CD4-positive, alpha-beta T cell treated with Interleukin-4 for 4 hours (primary cell): Measurements from ENCODE around the gene IFT22.
"Not testable (repeated sequence)": the region's sequence is repeated elsewhere in the genome, so short reads cannot be mapped to it uniquely, and the experiment has no call there.

ENCODE experiments used
- DNase-seq: peaks from one replicate; pipeline ENCODE4 v3.0.0-alpha.2; 2020

Gene IFT22

DNA sequence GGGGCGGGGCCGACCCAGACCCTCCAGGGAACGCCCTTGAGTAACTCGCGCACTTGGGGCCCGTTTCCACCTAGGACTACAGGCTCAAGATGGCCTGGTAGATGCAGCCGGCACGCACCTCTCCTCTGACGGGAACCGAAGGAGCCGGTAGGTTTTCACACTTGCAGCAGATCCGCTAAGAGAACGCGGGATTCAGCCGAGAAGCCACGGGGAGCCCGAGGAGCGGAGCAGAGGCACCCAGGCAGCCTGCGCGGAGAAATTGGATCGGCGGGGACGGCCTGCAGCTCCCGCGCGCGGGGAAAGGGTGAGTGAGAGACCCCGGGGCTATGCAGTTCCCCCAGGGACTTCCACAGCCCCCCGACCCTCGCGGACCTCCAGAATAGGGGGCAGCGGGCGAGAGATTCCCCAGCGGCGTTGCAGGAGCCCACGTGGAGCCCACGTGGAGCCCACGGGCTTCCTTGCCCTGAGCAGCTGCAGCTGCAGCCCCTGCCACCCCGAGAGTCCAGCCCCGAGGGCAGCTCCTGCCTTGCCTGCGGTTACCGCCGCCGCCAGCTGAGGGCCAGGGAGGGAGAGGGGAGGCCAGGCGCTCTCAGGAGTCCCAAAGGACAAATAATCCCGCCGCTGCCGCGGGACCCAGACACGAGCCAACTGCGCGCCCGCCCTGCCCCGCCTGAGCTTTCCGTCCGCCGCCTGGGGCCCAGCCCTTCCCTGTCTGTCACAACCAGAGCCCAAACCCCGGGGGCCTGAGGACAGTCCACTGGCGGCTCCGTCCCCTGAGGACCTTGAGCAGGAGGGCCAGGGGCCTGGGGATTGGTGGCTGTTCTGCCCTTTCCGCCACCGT is 13.1 kb downstream of the IFT22 start:
- DNase-seq: no peak

DNA sequence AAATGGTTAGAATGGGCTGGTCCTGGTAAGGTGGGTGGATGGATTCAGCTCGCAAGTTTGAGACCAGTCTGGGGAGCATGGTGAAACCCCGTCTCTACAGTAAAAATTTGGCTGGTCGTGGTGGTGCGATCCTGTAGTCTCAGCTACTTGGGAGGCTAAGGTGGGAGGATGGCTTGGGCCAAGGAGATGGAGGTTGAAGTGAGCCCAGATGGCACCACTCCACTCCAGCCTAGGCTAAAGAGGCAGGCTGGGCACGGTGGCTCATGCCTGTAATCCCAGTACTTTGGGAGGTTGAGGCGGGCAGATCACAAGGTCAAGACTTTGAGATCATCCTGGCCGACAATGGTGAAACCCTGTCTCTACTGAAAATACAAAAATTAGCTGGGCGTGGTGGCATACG is 15.3 kb downstream of the IFT22 start:
- DNase-seq: no peak

DNA sequence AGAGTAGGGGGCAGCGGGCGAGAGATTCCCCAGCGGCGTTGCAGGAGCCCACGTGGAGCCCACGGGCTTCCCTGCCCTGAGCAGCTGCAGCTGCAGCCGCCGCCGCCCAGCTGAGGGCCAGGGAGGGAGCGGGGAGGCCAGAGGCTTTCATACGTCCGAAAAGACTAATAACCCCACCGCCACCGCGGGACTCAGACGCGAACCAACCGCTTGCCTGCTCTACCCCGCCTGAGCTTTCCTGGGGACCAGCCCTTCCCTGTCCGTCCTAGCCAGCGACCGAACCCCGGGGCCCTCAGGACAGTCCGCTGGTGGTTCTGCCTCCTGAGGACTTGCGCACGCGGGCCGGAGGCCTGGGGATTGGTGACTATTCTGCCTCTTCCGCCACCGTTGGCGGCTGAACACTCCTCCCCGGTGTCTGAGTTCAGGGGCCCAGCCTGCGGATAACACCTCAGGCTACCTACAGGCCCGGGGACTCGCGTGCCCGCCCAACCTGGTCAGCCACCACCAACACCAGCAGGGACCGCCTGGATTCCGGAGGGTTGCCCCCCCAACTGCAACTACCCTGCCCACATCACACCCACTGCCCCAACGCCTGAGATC is 18.4 kb downstream of the IFT22 start:
- no peak for DNase-seq

DNA sequence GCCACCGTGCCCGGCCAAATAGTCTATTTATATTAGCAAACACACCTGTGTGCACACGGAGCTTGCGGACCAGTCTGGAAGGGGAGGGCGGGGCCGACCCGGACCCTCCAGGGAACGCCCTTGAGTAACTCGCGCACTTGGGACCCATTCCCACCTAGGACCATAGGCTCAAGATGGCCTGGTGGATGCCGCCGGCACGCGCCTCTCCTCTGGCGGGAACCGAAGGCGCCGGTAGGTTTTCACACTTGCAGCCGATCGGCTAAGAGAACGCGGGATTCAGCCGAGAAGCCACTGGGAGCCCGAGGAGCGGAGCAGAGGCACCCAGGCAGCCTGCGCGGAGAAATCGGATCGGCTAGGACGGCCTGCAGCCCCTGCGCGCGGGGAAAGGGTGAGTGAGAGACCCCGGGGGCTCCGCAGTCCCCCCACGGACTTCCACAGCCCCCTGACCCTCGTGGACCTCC is 18.9 kb downstream of the IFT22 start:
- DNase-seq: no peak

DNA sequence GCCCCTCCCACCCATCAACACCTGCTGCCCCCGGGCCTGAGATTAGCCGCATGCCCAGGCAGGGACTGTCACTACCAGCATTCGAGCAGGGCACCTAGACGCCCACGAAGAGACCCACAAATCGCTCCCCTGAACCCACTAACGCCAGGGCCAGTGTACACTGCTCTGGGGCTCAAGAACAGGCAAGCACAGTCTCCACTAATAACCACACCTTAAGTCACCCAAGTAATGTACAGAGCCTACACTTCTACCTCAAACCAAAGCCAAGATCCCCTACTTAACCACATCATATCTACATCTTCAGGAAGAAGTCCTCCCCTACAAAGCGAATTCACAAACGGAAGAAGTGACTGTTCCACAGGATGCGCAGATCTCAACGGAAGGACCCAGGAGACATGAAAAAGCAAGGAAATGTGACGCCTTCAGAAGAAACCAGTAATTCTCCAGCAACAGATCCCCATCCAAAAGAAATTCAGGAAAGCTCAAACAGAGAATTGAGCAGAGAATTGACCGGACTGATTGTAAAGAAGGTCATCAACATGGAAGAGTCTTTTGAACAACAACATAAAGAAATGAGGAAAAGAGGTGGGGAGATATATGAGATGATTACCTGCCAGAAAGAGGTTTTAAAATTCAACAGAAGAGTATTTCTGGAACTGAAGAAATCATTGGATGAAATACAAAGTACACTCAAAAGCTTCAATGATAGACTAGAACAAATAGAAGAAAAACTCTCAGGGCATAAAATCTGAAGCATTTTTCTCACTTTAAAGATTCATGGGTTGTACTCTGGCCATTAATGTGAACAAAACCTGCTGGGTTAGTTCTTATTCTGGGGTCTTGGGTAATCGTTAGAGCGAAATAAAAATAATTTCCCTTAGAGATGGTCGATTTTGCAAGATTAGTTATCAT is 20.9 kb downstream of the IFT22 start:
- DNase-seq: no peak

DNA sequence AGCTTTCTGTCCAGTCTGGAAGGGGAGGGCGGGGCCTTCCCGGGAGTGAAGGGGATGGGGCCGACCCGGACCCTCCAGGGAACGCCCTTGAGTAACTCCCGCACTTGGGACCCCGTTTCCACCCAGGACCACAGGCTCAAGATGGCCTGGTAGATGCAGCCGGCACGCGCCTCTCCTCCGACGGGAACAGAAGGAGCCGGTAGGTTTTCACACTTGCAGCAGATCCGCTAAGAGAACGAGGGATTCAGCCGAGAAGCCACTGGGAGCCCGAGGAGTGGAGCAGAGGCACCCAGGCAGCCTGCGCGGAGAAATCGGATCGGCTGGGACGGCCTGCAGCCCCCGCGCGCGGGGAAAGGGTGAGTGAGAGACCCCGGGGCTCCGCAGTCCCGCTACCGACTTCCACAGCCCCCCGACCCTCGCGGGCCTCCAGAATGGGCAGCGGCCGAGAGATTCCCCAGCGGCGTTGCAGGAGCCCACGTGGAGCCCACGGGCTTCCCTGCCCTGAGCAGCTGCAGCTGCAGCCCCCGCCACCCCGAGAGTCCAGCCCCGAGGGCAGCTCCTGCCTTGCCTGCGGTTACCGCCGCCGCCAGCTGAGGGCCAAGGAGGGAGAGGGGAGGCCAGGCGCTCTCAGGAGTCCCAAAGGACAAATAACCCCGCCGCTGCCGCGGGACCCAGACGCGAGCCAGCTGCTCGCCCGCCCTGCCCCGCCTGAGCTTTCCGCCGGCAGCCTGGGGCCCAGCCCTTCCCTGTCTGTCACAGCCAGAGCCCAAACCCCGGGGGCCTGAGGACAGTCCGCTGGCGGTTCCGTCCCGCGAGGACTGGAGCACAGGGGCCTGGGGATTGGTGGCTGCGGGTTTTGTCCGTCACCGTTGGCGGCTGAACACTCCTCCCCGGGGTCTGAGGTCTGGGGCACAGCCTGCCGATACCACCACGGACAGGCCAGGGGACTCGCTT is 21.8 kb downstream of the IFT22 start:
- DNase-seq: no peak

DNA sequence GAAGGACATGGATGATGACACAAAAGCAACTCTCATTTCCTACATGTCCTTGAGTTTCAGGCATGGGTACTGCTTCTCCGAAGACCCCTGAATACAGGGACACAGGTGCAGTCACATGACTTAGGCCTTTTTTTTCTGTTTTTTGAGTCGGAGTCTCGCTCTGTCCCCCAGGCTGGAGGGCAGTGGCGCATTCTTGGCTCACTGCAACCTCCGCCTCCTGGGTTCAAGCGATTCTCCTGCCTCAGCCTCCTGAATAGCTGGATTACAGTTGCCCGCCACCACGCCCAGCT is 26.8 kb downstream of the IFT22 start:
- DNase-seq: no peak

DNA sequence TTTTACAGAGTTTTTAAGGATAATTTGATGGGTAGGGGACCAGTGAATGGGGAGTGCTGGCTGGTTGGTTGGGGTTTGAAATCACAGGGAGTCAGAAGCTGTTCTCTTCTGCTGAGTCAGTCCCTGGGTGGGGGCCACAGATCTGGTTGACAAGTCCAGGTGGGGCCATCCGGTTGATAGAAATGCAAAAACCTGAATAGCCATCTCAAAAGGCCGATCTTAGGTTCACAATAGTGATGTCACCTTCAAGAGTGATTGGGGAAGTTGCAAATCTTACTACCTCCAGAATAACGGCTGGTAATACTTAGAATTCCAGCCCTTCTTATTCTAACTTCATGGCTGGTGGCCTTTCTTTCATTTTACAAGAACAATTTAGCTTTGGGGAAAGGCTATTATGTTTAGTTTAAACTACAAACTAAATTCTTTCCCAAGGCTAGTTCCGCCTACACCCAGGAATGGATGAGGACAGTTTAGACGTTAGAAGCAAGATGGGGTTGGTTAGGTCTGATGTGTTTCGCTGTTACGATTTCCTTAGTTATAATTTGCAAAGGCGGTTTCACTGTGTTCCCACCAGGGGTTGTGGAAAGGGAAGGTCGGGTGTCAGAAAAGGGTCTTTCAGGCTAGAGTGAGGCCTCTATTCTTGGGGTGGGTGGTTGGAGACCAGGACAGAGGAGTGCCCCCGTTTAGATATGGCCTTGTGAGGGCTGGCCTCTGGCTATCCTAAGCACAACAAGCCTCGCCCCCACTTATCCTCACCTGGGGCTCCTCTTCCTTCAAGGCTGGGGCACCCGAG is 27.4 kb downstream of the IFT22 start:
- no peak for DNase-seq

DNA sequence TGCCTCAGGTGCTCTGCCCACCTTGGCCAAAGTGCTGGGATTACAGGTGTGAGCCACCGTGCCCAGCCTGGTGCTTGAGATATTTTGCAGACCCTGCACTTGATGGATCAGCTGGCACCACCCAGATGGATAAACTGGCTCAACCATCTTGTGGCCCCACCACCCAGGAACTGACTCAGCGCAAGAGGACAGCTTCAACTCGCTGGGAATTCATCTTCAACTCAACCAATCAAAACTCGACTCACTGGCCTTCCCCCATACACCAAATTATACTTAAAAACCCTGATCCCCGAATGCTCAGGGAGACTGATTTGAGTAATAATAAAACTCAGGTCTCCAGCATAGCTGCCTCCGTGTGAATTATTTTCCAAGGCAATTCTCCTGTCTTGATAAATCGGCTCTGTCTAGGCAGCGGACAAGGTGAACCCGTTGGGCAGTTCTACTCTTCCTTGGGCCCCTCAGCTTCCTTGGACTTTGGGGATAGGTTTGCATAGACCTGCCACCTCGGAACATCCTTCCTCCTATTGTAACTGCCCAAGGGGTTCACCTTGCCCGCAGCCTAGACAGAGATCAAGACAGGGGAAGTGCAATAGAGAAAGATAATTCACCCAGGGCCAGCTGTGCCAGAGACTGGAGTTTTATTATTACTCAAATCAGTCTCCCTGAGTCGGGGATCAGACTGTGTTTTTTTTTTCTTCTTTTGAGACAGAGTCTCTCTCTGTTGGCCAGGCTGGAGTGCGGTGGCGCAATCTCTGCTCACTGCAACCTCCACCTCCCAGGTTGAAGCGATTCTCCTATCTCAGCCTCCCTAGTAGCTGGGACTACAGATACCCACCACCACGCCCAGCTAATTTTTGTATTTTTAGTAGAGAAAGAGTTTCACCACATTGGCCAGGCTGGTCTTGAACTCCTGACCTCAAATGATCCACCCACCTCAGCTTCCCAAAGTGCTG is 28.3 kb downstream of the IFT22 start:
- DNase-seq: not testable (repeated sequence)

DNA sequence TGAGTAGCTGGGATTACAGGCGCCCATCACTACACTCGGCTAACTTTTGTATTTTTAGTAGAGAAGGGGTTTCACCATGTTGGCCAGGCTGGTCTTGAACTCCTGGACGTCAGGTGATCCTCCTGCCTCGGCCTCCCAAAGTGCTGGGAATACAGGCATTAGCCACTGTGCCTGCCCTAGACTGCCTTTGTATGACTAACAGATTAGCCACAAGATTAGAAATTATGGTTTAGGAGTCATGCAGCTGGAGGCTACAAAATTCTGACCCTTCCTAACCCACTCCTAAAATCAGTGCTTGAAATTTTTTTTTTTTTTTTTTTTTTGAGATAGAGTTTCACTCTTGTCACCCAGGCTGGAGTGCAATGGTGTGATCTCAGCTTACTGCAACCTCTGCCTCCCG is 29.0 kb downstream of the IFT22 start:
- not testable (repeated sequence) for DNase-seq

DNA sequence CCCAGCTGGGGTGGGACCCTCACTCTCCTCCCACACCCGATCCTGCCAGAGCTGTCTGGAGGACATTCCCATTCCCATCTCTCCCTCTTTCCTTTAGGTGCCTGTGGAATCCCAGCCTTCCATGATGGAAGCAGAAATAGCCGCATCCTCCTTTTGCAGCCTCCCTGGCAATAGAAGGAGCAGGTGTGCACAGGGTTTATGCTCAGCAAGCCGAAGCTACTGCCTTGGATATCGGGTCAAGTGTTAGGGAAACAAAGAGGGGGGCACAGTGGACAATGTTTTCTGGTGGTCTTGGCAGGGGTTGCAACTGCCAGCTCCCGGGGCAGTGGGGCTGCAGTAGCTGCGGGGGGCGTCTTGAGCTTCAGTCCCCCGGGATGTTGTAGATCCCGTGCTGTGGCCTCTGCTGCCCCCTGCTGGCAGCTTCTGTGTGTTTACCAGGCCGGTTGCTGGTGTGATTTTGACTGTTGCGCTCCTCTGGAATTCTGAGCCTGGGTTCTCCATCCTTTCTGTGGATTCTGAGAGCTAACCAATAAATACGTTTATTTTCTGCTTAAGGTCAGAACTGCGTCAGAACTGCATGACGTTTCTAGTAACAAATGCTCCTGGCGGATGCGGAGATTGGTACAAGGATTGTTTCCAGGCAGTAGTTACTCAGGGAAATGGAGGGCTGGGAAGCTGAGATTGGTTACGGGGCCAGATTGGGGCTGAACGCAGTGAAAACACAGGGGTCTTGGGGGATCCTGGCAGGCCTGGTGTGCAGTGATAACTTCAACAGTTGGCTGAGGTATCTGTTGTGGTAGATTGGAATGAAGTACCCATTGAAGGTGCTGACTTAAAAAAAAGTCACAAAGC is 31.2 kb downstream of the IFT22 start:
- peak; percentile 54 for DNase-seq

DNA sequence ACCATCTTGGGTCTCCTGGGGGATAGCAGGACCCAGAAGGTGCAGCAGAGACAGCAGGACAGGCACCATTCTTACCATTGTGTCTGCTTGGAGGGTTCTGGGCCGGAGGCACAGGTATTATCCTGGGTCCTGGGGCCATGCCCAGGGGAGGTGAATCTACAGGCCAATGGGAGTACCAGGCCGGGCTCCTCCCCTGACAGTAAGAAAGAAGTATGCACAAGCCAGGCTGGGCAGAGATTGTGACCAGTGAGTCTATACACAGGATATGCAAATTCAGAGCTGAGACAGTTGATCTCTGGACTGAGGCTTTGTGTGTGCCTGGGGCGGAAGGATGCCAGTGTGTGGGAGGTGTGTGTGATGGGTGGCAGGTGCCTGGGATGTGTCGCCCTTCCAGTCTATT is 31.9 kb downstream of the IFT22 start:
- DNase-seq: not testable (repeated sequence)

DNA sequence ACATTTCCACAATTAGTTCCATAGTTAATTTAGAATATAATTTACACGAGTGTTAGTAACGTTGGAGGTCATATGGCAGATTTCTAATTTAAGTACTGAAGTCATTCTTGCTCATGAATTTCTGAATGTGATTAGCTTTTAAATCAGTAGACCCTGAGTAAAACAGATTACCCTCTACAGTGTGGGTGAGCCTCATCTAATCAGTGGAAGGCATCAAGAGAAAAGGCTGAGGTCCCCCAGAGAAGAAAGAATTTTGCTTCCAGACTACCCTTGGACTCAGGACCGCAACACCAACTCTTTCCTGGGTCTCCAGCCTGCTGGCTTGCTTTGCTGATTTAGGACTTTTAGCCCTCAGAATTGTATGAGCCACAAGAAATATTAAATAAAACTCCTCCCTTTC is 33.2 kb downstream of the IFT22 start:
- no peak for DNase-seq

DNA sequence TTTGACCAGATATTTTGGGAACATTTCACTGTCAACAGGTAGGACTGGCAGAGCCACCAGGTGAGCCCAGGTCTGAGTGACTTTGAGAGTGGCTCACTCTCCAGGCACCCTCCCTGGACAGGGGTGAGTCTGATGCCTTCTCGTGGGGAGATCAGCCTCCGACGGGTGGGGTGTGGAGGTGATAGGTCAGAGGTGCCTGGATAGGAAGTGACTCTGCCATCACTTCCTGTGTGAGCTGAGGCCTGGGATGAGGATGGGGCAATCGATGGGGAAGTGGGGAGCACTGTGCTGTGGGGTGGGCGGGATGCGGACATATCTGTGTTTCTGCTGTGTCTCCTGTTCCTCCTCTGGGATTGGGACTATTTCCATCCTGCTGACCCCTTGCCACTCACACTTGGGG is 34.6 kb downstream of the IFT22 start:
- DNase-seq: no peak

DNA sequence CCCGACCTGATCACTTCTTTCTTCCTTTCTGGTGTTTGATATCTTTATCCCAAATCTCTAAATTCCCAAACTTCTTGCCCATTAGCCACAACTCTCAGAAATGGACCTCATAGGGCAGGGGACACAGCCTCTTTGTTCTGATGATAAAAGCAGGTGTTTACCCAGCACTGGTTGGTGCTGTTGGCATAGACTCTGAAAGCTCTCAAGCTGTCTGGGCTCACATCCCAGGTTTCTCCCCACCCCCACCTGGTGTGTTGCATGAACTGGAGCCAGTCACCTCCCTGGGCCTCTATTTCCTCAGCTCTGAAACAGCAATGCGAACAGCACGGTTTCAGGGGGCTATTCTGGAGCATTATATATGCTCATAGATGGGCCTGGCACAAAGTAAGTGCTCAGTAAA is 35.7 kb downstream of the IFT22 start:
- not testable (repeated sequence) for DNase-seq

DNA sequence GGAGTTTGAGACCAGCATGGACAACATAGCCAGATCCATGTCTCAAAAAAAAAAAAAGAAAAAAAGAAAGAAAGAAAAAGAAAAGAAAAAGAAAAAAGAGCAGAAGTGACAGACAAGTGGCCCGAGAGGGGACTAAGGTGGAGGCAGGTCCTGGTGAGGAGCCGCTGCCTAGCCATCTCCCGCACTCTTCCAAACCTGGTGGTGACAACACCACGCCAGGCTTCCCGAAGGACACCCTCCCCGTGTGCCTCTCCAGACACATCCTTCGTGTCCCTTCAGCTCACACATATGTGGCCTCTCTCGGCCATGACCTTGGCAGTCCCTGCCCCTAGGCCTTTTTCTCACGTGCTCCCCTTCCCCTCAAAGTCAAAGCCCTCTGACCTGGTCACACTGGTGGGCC is 36.4 kb downstream of the IFT22 start:
- no peak for DNase-seq

DNA sequence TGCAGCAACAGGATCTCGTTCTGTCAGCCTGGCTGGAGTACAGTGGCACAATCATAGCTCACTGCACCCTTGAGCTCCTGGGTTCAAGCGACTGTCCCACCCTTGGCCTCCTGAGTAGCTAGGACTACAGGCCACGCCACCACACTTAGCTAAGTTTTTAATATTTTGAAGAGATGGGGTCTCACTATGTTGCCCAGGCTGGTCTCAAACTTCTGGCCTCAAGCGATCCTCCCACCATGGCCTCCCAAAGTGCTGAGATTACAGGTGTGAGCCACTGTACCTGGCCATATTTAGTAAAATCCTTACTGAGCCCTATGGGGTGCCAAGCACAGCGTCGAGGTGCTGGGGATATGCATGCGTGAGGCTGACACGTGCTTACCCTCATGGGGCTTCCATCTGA is 40.7 kb downstream of the IFT22 start:
- not testable (repeated sequence) for DNase-seq

DNA sequence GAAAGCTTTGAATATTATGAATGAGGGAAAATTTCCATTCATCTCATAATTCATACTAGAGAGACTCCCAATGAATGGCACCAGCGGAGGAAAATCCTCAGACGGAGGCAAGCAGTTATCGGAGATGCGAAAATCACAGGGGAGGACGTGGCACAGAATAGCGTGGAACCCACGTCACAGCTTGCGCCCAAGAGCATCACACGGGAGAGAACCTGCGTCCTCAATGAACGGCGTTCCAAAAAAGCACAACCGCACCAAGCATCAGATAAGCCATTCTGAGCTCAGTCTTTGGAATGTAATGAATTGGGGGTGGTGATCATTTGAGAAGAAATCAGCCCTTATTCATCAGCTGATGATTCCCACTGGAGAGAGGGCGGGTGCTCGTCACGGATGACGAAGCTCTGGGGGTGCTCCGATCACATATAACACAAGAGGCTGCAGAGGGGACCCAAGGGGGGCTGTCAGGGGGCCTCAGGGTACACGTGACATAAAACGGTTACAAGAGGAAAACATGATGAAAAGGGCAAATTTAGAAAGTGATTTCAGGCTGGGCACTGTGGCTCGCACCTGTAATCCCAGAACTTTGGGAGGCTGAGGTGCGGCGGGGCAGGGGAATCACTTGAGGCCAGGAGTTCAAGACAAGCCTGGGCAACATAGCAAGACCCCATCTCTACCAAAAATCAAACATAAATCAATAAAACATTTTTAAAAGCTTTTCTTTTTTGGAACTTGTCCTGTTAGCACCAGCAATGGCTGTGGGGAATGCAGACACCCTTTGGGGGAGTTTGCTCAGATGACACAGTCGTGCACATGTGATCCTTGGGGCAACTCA is 42.9 kb downstream of the IFT22 start:
- DNase-seq: no peak

DNA sequence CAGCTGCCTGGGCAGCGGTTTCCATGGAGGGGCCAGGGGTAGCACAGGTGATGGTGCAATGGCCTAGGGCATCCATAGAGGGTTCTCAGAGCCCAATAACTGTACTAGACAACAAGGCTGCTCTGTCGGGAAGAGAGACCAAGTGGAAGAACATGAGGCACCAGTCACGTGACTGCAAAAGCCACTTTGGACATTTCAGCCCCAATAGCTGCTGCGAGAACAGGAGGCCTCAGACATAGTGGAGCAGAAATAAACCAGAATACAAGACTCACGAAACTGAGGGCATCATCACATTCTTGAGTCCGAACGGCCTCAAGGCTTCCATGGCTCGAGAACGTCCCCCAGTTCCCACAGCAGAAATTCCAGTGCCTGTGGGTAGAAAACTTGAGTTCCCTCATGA is 44.5 kb downstream of the IFT22 start:
- DNase-seq: no peak
